NCI-H1105 (cell line): ENCODE results near the gene ERG.

Source experiments
- DNase-seq: peaks from one replicate; lab custom pipeline; 2025; lab: John Stamatoyannopoulos, UW

ERG gene

GRCh38 chr21:38496224-38496623 lies 2.1 kb downstream of the ERG start:
- no peak for DNase-seq

- no peak for DNase-seq
These were observed 2.6 kb downstream of the ERG start for GRCh38 chr21:38495696-38496095.

- DNase-seq: no peak
These were observed 3.0 kb downstream of the ERG start for GRCh38 chr21:38495242-38495641.

- DNase-seq: no peak
These were observed 3.6 kb downstream of the ERG start for GRCh38 chr21:38494703-38495102.

- DNase-seq: no peak
These were observed 4.0 kb downstream of the ERG start for GRCh38 chr21:38494251-38494642.

- DNase-seq: no peak
These were observed 4.6 kb downstream of the ERG start for GRCh38 chr21:38493549-38494250.

GRCh38 chr21:38492007-38492406 lies 6.3 kb downstream of the ERG start:
- DNase-seq: no peak

GRCh38 chr21:38491536-38491935 lies 6.7 kb downstream of the ERG start:
- no peak for DNase-seq

GRCh38 chr21:38490411-38491020 lies 7.8 kb downstream of the ERG start:
- no peak for DNase-seq

- no peak for DNase-seq
These were observed 8.5 kb downstream of the ERG start for GRCh38 chr21:38489729-38490128.

- no peak for DNase-seq
These were observed 9.0 kb downstream of the ERG start for GRCh38 chr21:38489271-38489652.

GRCh38 chr21:38488640-38489270 lies 9.5 kb downstream of the ERG start:
- DNase-seq: no peak

- peak; percentile 41 for DNase-seq
These were observed 10.2 kb downstream of the ERG start for GRCh38 chr21:38487901-38488639.

- DNase-seq: no peak
These were observed 11.6 kb downstream of the ERG start for GRCh38 chr21:38486706-38487105.

- DNase-seq: no peak
These were observed 12.1 kb downstream of the ERG start for GRCh38 chr21:38486221-38486620.

GRCh38 chr21:38479641-38480525 lies 18.4 kb downstream of the ERG start:
- no peak for DNase-seq

GRCh38 chr21:38478782-38479181 lies 19.5 kb downstream of the ERG start:
- DNase-seq: no peak

GRCh38 chr21:38477226-38477625 lies 21.1 kb downstream of the ERG start:
- no peak for DNase-seq

GRCh38 chr21:38476385-38476784 lies 21.9 kb downstream of the ERG start:
- no peak for DNase-seq

GRCh38 chr21:38475519-38475918 lies 22.8 kb downstream of the ERG start:
- no peak for DNase-seq

GRCh38 chr21:38474796-38475195 lies 23.5 kb downstream of the ERG start:
- no peak for DNase-seq

GRCh38 chr21:38474124-38474523 lies 24.2 kb downstream of the ERG start:
- DNase-seq: no peak
